ENCODE data around the gene PLCH1. TPM values are rescaled to one million over a fixed set of nuclear protein-coding genes. Genes with fewer than 3 reads are reported as not detected.

PLCH1 gene
- total RNA-seq, 1 donor from 2014 or later: not detected

- no peak for DNase-seq (ENCODE audit: extremely low spot score, unreplicated experiment)
- peaks cover 1% of the 10 kb centered on the region for H3K27me3 Mint-ChIP-seq (ENCODE audit: unreplicated experiment)
- no peaks in the 10 kb centered on the region for H3K9me3 Mint-ChIP-seq (ENCODE audit: unreplicated experiment)
- H3K4me3 Mint-ChIP-seq (ENCODE audit: unreplicated experiment): no peak overlapping the region
- H3K27ac Mint-ChIP-seq (ENCODE audit: unreplicated experiment): no peak overlapping the region
- TF ChIP-seq, protein P1, sequence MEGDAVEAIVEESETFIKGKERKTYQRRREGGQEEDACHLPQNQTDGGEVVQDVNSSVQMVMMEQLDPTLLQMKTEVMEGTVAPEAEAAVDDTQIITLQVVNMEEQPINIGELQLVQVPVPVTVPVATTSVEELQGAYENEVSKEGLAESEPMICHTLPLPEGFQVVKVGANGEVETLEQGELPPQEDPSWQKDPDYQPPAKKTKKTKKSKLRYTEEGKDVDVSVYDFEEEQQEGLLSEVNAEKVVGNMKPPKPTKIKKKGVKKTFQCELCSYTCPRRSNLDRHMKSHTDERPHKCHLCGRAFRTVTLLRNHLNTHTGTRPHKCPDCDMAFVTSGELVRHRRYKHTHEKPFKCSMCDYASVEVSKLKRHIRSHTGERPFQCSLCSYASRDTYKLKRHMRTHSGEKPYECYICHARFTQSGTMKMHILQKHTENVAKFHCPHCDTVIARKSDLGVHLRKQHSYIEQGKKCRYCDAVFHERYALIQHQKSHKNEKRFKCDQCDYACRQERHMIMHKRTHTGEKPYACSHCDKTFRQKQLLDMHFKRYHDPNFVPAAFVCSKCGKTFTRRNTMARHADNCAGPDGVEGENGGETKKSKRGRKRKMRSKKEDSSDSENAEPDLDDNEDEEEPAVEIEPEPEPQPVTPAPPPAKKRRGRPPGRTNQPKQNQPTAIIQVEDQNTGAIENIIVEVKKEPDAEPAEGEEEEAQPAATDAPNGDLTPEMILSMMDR (IDR thresholded peaks at IDR 0.05): peak; percentile 58
- peaks cover 1% of the 10 kb centered on the region for H3K4me1 Mint-ChIP-seq (ENCODE audit: unreplicated experiment)
- no peaks in the 10 kb centered on the region for H3K36me3 Mint-ChIP-seq (ENCODE audit: unreplicated experiment)
Measured at GRCh38 chr3:155753038-155753639, 8.3 kb upstream of the PLCH1 start.

DNA sequence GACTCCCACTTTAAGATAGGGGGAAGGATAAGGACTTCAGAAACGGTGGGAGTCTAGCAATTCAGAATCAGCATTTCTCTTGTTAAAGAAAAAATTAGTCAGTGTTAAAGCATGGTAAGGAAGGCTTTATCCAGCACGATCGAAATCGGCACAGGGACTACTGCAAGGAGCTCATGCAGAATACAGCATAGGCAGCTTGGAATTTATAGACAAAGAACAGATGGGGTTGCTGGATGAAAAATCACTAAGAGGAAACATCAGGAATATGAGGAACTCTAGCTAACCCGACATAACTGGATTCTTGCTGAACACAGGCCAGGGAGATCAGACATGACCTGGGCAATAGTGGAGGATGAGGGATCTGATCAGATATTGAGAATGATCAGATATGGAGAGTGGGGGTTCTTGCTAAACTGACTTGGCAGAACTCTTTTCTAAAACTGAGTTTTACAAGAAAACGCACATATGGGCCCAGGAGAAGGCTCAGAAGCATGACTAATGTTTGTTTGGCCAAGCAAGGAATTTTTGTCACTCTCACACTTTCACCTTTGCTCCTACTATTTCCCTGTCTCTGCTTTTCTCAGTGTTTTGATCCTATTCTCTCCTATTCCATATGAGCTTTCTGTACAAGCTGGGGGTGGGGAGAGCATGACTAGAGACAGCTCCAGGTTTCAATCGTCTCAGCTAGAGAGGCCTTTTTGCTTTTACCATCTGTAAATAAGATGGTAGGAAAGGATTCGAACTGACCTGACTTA, 3.9 kb upstream of the PLCH1 start:
- Mint-ChIP-seq H3K36me3 (ENCODE audit: unreplicated experiment) (no peaks in the 10 kb centered on the region), H3K9me3 (ENCODE audit: unreplicated experiment) (no peaks in the 10 kb centered on the region), H3K4me3 (ENCODE audit: unreplicated experiment) (no peak overlapping the region), H3K27ac (ENCODE audit: unreplicated experiment) (no peak overlapping the region), H3K4me1 (ENCODE audit: unreplicated experiment) (peaks cover 14% of the 10 kb centered on the region), H3K27me3 (ENCODE audit: unreplicated experiment) (peaks cover 39% of the 10 kb centered on the region)
- TF ChIP-seq, protein P1 (IDR thresholded peaks at IDR 0.05): no peak
- no peak for DNase-seq (ENCODE audit: extremely low spot score, unreplicated experiment)

GRCh38 chr3:155747946-155748290, 3.0 kb upstream of the PLCH1 start:
- no peak overlapping the region for H3K4me3 Mint-ChIP-seq (ENCODE audit: unreplicated experiment)
- no peaks in the 10 kb centered on the region for H3K9me3 Mint-ChIP-seq (ENCODE audit: unreplicated experiment)
- no peak for DNase-seq (ENCODE audit: extremely low spot score, unreplicated experiment)
- peaks cover 45% of the 10 kb centered on the region for H3K27me3 Mint-ChIP-seq (ENCODE audit: unreplicated experiment)
- H3K27ac Mint-ChIP-seq (ENCODE audit: unreplicated experiment): no peak overlapping the region
- TF ChIP-seq, protein P1 (IDR thresholded peaks at IDR 0.05): no peak
- no peaks in the 10 kb centered on the region for H3K36me3 Mint-ChIP-seq (ENCODE audit: unreplicated experiment)
- peaks cover 17% of the 10 kb centered on the region for H3K4me1 Mint-ChIP-seq (ENCODE audit: unreplicated experiment)

DNA sequence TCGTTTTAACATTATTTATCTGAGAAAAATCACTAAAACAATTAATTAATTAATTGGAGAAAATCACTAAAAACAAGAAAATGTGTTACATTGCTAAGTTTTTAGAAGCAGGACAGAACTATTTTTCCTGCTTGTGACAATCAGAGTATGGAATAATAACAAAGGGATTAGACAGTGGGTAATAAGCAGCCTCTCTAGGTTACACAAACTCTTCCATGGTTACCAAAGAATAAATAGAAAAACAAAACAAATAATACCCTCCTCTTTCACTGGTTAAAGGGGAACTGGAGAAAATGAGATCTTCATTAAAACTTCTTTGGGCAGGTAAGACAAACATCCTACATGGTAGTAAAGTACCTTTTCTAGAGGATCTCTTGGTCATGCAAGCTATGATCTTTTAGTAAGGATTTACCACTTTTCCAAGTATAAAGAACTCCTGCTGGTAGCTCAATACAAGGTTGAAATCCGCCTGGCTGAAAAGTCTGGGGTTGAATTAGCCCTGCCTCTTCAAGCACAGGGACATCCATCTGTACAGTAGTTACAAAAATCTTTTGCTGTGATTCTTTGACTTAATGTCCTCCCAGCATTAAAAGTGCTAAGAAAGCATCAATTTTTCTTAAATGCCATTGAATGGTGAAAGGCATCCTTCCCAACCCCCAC, 2.5 kb upstream of the PLCH1 start:
- no peak overlapping the region for H3K4me3 Mint-ChIP-seq (ENCODE audit: unreplicated experiment)
- TF ChIP-seq, protein P1 (IDR thresholded peaks at IDR 0.05): no peak
- peaks cover 50% of the 10 kb centered on the region for H3K27me3 Mint-ChIP-seq (ENCODE audit: unreplicated experiment)
- peaks cover 17% of the 10 kb centered on the region for H3K4me1 Mint-ChIP-seq (ENCODE audit: unreplicated experiment)
- H3K27ac Mint-ChIP-seq (ENCODE audit: unreplicated experiment): no peak overlapping the region
- H3K36me3 Mint-ChIP-seq (ENCODE audit: unreplicated experiment): no peaks in the 10 kb centered on the region
- no peak for DNase-seq (ENCODE audit: extremely low spot score, unreplicated experiment)
- H3K9me3 Mint-ChIP-seq (ENCODE audit: unreplicated experiment): no peaks in the 10 kb centered on the region

- Mint-ChIP-seq H3K27me3 (ENCODE audit: unreplicated experiment) (peaks cover 56% of the 10 kb centered on the region), H3K4me3 (ENCODE audit: unreplicated experiment) (no peak overlapping the region), H3K4me1 (ENCODE audit: unreplicated experiment) (peaks cover 17% of the 10 kb centered on the region), H3K9me3 (ENCODE audit: unreplicated experiment) (no peaks in the 10 kb centered on the region), H3K36me3 (ENCODE audit: unreplicated experiment) (no peaks in the 10 kb centered on the region), H3K27ac (ENCODE audit: unreplicated experiment) (no peak overlapping the region)
- no peak for DNase-seq (ENCODE audit: extremely low spot score, unreplicated experiment)
- TF ChIP-seq, protein P1 (IDR thresholded peaks at IDR 0.05): no peak
Measured at GRCh38 chr3:155746703-155747102, 1.8 kb upstream of the PLCH1 start.

Measured in osteocyte (in vitro differentiated cells).